Esophagus (tissue), 2 donors: ENCODE measurements around the gene PIK3R1. TPM values are rescaled to one million over a fixed set of nuclear protein-coding genes. Genes with fewer than 3 reads are reported as not detected.

Experiments
- H3K27ac ChIP-seq, 2 donors: one replicate each; pipeline ENCODE4 v1.5.1; 2013; ENCODE audit warnings: low read depth in 2 of 2, mild to moderate bottlenecking in 2 of 2, inconsistent platforms in 1 of 2, low read length in 1 of 2, moderate library complexity in 1 of 2
- H3K27me3 ChIP-seq, 2 donors: one replicate each; pipeline ENCODE4 v1.6.1; 2013; ENCODE audit warnings: low read length in 2 of 2, control low read depth in 1 of 2, mild to moderate bottlenecking in 1 of 2; ENCODE audit not compliant: insufficient read depth in 2 of 2, control insufficient read depth in 1 of 2
- H3K36me3 ChIP-seq, 2 donors: one replicate each; pipeline ENCODE4 v1.6.1; 2013; ENCODE audit warnings: low read length in 1 of 2; ENCODE audit not compliant: control insufficient read depth in 2 of 2, insufficient read depth in 2 of 2
- H3K4me1 ChIP-seq, 2 donors: one replicate each; pipeline ENCODE4 v1.6.1; 2013; ENCODE audit warnings: low read length in 1 of 2; ENCODE audit not compliant: control insufficient read depth in 2 of 2, insufficient read depth in 2 of 2
- H3K4me3 ChIP-seq, 2 donors: one replicate each; pipeline ENCODE4 v1.5.1; 2013; ENCODE audit warnings: low read length in 2 of 2, mild to moderate bottlenecking in 2 of 2, low read depth in 1 of 2, moderate library complexity in 1 of 2
- H3K9me3 ChIP-seq, 2 donors: one replicate each; pipeline ENCODE4 v1.6.1; 2013; ENCODE audit warnings: mild to moderate bottlenecking in 2 of 2, low read depth in 1 of 2, low read length in 1 of 2, moderate library complexity in 1 of 2; ENCODE audit not compliant: control insufficient read depth in 2 of 2, insufficient read depth in 1 of 2
- WGBS, 2 donors: extraction: QIAGEN DNeasy Blood & Tissue Kit; methylation state at CpG; one replicate each; pipeline ENCODE4 v1.1.7; 2013; 5-methylcytosine and 5-hydroxymethylcytosine counted together
- polyA plus RNA-seq, 2 donors: library from polyadenylated mRNA; stranded (reverse); fragments of 200-250 nt; gene quantifications; one replicate each; pipeline ENCODE4 v1.2.3, GENCODE V29; 2013
- donor health status: healthy with polysubstance abuse.
- donor health status: Bipolar disorder and iron deficiency.

Gene PIK3R1
- polyA plus RNA-seq, 2 donors: 5.0 to 8.2 TPM

DNA sequence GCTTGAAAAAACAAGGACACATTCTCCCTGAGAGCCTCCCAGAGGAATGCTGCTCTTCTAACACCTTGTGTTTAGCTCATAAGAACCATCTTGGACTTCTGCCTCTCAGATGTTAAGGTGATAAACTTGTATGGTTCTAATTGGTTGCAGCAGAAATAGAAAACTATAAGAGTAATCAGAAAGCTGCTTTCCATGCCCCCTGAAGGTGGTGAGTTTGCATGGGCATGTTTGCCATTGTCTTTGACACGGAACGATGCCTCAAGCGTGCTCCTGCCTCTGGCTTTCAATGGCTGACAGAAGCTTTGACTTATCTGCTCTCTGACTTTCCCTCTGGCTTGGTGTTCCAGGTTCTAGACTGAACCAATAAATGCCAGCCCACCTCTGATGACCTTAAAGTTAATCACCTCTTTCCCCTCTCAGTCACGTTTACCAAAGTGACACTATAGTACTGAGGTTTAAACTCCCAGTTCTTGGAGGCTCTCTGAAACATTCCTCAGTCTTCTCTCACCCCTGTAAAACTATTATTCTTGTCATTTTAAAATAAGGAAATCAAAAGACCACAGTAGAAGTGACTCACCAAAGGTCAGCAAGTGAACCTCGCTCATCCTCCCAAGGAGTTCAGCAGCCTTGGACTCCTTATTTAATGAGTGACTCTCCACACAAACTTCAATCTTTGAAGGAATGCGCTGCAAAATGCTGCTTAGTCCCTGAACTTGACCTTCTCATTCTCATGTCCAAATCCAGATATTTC lies 103.6 kb downstream of the PIK3R1 start:
- WGBS, 2 donors: 58 to 76% methylated on average over 6 of the region's 6 CpGs
- Histone ChIP-seq H3K27me3 (peaks cover 0 to 3% of the 10 kb centered on the region in 2 donors), H3K4me1 (peaks cover 0 to 2% of the 10 kb centered on the region in 2 donors), H3K4me3 (no peak overlapping the region), H3K27ac (no peak overlapping the region), H3K36me3 (no peaks in the 10 kb centered on the region), H3K9me3 (no peaks in the 10 kb centered on the region)

DNA sequence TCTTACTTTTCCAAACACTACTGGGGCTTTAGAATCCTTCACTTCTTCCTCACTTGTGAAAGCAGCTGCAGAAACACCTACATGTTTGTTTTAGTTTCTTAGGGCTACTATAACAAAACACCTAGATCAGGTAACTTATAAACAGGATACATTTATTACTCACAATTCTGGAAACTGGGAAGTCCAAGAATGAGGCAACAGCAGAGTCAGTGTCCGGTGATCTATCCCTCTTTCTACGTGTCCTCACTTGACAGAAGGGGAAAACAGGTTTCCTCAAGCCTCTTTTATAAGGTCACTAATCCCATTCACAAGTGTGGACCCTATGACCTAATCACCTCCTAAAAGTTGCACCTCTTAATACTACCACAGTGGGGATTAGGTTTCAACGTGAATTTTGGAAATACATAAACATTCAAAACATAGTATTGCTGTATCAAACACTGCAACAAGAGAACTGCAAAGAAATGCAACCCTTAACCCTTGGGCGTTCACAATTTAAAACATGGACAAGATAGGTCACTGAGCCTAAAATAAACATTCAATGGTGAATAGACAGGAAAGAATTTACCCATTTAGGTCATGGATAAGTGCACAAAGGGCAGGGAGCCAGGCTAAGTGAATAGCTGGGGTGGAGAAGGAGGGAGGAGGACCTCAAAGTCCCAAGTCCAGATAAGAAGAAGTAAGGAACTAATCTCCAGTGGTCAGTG lies 104.3 kb downstream of the PIK3R1 start:
- Histone ChIP-seq H3K36me3 (no peaks in the 10 kb centered on the region), H3K9me3 (no peaks in the 10 kb centered on the region), H3K4me1 (peaks cover 0 to 2% of the 10 kb centered on the region in 2 donors), H3K27ac (no peak overlapping the region), H3K27me3 (peaks cover 0 to 3% of the 10 kb centered on the region in 2 donors), H3K4me3 (no peak overlapping the region)
- 39 to 63% methylated on average over 4 of the region's 4 CpGs for WGBS, 2 donors

- H3K27ac ChIP-seq: no peak overlapping the region
- H3K9me3 ChIP-seq: no peaks in the 10 kb centered on the region
- peaks cover 0 to 3% of the 10 kb centered on the region in 2 donors for H3K27me3 ChIP-seq
- H3K4me1 ChIP-seq: peaks cover 0 to 2% of the 10 kb centered on the region in 2 donors
- no peaks in the 10 kb centered on the region for H3K36me3 ChIP-seq
- H3K4me3 ChIP-seq: no peak overlapping the region
- WGBS, 2 donors: 79 to 84% methylated on average over 5 of the region's 5 CpGs
Observed at GRCh38 chr5:68320413-68320986, 104.9 kb downstream of the PIK3R1 start.

GRCh38 chr5:68325065-68325580 lies 109.6 kb downstream of the PIK3R1 start:
- no peaks in the 10 kb centered on the region for H3K9me3 ChIP-seq
- H3K27ac ChIP-seq: no peak overlapping the region
- 78 to 88% methylated on average over 1 of the region's 1 CpG for WGBS, 2 donors

DNA sequence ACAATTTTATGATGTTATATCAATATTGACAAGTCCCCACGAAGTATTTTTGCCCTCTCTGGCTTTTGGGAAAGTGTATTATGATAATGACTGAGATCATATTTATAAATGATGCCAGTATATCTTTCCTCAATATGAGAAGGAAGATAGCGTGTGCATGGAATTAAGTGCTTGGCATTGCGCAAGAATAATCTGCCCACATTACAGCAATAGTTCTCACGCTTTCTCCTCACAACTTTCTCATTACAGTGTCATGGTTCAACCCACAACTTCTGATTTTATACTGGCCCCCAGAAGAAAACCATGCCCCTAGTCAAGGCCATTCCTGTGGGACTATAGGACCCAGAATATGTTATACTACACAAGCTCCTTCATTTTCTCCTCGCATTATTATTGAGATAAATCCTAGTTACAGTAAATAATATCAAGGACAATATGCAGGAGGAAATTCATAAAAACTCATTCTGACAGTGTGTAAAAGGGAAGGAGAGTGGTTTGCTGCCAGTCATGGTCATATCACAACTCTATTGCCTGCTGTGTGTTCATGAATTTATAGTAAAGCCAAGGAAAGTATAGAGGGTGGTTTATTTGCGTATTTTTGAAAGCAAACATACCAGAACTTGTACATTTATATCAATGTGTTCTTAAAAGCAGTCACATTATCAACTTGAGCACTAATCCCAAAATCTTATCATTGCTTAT lies 114.1 kb downstream of the PIK3R1 start:
- Histone ChIP-seq H3K9me3 (no peaks in the 10 kb centered on the region), H3K36me3 (no peaks in the 10 kb centered on the region), H3K27ac (no peak overlapping the region), H3K27me3 (no peaks in the 10 kb centered on the region), H3K4me3 (no peak overlapping the region), H3K4me1 (no peaks in the 10 kb centered on the region)
- 75 to 77% methylated on average over 6 of the region's 6 CpGs for WGBS, 2 donors

More at GRCh38 chr5:68325065-68325580, 109.6 kb downstream of the PIK3R1 start:
- H3K4me3 ChIP-seq: no peak overlapping the region
- H3K27me3 ChIP-seq: no peaks in the 10 kb centered on the region
- H3K4me1 ChIP-seq: no peaks in the 10 kb centered on the region
- no peaks in the 10 kb centered on the region for H3K36me3 ChIP-seq

DNA sequence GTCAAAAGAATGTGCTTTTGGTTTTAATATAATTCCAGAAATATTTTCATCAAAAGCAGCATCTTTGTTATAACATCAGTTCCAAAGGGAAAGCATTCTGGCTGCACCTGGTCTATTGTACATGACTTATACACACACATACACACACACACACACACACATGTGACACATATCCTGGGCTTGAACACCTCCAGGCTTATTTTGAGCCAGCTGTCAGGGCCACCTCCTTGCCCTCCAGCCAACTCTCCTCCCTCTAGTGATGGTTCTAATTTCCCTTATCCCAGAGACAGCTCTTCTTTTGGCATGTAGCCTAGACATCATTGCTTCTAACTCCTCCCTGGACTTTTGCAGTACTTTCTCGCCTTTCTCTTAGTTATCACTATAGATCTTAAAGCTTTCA lies 115.0 kb downstream of the PIK3R1 start:
- H3K27me3 ChIP-seq: no peaks in the 10 kb centered on the region
- no peaks in the 10 kb centered on the region for H3K9me3 ChIP-seq
- WGBS, 2 donors: 72 to 78% methylated on average over 1 of the region's 1 CpG
- H3K4me3 ChIP-seq: no peak overlapping the region
- no peaks in the 10 kb centered on the region for H3K36me3 ChIP-seq
- H3K27ac ChIP-seq: no peak overlapping the region
- H3K4me1 ChIP-seq: no peaks in the 10 kb centered on the region

- Histone ChIP-seq H3K9me3 (no peaks in the 10 kb centered on the region), H3K4me3 (no peak overlapping the region), H3K27me3 (no peaks in the 10 kb centered on the region), H3K27ac (no peak overlapping the region), H3K4me1 (no peaks in the 10 kb centered on the region), H3K36me3 (no peaks in the 10 kb centered on the region)
- 62 to 87% methylated on average over 4 of the region's 4 CpGs for WGBS, 2 donors
Observed at GRCh38 chr5:68331192-68332079, 115.9 kb downstream of the PIK3R1 start.

DNA sequence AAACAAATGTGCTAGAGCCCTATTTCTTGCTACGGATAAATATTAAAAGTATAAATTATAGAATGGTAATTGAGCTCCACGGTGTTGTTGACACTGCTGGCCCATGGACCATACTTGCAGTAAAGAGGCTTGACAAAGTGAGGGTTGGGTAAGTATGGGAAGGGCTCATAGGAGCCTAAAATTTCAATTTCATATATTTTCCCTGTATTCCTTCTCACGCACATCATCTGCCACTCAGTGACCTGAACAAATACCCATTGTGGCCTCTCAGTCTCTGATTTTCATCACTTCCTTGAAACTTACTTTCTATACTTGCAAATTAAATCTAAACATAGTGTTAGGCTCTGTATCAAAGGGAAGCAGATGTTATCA lies 116.5 kb downstream of the PIK3R1 start:
- Histone ChIP-seq H3K27me3 (no peaks in the 10 kb centered on the region), H3K9me3 (no peaks in the 10 kb centered on the region), H3K36me3 (no peaks in the 10 kb centered on the region), H3K4me1 (no peaks in the 10 kb centered on the region), H3K4me3 (no peak overlapping the region), H3K27ac (no peak overlapping the region)
- WGBS, 2 donors: 80 to 88% methylated on average over 3 of the region's 3 CpGs
